Effector memory CD8-positive, alpha-beta T cell (primary cell): ENCODE measurements around the gene CACNA1A.
"Not testable (repeated sequence)": the region's sequence is repeated elsewhere in the genome, so short reads cannot be mapped to it uniquely, and the experiment has no call there.

Experiments used
- ATAC-seq: fragments of 150-1000 bp; cut with Tn5 transposase; replicated peaks from 2 replicates; pipeline ENCODE4 v1.10.0; 2021; ENCODE audit warnings: mild to moderate bottlenecking, moderate library complexity
- DNase-seq, 3 experiments: peaks; one replicate each; pipeline ENCODE4 v3.0.0; 2021
- H3K27ac Mint-ChIP-seq, 2 donors: one replicate each; pipeline ENCODE4 v1.8.0; 2022; ENCODE audit warnings: mild to moderate bottlenecking in 2 of 2, mixed read lengths in 2 of 2, moderate library complexity in 2 of 2
- H3K27me3 Mint-ChIP-seq, 2 donors: one replicate each; pipeline ENCODE4 v1.8.0; 2022; ENCODE audit warnings: mixed read lengths in 2 of 2
- H3K36me3 Mint-ChIP-seq: one replicate; pipeline ENCODE4 v1.8.0; 2022; ENCODE audit warnings: mild to moderate bottlenecking, moderate library complexity, mixed read lengths; ENCODE audit not compliant: insufficient read depth
- H3K4me1 Mint-ChIP-seq, 2 donors: one replicate each; pipeline ENCODE4 v1.8.0; 2022; ENCODE audit warnings: low read depth in 2 of 2, mixed read lengths in 2 of 2
- H3K4me3 Mint-ChIP-seq, 2 donors: one replicate each; pipeline ENCODE4 v1.8.0; 2022; ENCODE audit warnings: mild to moderate bottlenecking in 2 of 2, mixed read lengths in 2 of 2, moderate library complexity in 2 of 2
- H3K9me3 Mint-ChIP-seq, 2 donors: one replicate each; pipeline ENCODE4 v1.8.0; 2022; ENCODE audit warnings: mixed read lengths in 2 of 2

The CACNA1A gene

GRCh38 chr19:13206587-13206986, 299.7 kb downstream of the CACNA1A start:
- H3K4me1 Mint-ChIP-seq = peaks cover 8 to 11% of the 10 kb centered on the region in 2 donors
- H3K27me3 Mint-ChIP-seq = no peaks in the 10 kb centered on the region
- no peak overlapping the region for H3K27ac Mint-ChIP-seq
- H3K36me3 Mint-ChIP-seq = no peaks in the 10 kb centered on the region
- ATAC-seq (no peak), DNase-seq (no peak)
- peak overlapping the region in 1 of 2 donors; percentile 45 for H3K4me3 Mint-ChIP-seq
- no peaks in the 10 kb centered on the region for H3K9me3 Mint-ChIP-seq

GRCh38 chr19:13202112-13202511, 304.2 kb downstream of the CACNA1A start:
- ATAC-seq, H3K27me3 Mint-ChIP-seq, H3K36me3 Mint-ChIP-seq, H3K9me3 Mint-ChIP-seq, H3K4me1 Mint-ChIP-seq, H3K4me3 Mint-ChIP-seq, H3K27ac Mint-ChIP-seq, DNase-seq: not testable (repeated sequence)

DNA sequence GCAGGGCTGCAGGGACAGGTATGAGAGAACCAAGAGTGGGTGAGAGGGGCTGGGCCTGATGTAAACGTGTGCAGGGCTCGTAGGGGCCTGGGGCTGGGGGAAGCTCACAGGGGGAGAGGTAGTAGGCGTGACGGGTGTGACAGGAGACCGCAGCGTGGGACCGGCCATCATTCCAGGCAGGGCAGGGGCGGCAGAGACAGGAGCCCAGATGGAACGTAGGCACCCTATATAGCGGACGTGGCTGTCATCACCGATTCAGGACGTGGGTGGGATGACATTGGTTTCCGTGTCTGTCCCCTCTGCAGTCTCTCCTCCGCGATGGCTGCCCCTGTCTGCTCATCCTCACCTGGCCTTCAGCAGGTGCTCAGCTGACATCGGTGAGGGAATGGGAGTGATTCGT, 307.6 kb downstream of the CACNA1A start:
- ATAC-seq = no peak
- Mint-ChIP-seq H3K9me3 (no peaks in the 10 kb centered on the region), H3K27me3 (no peaks in the 10 kb centered on the region), H3K27ac (peak overlapping the region in 1 of 2 donors; percentile 68), H3K4me3 (no peak overlapping the region), H3K4me1 (peaks cover 6 to 8% of the 10 kb centered on the region in 2 donors), H3K36me3 (no peaks in the 10 kb centered on the region)
- no peak for DNase-seq

GRCh38 chr19:13195678-13196077, 310.6 kb downstream of the CACNA1A start:
- peak; percentile 45 to 54 (median 53) for DNase-seq

GRCh38 chr19:13190781-13191540, 315.3 kb downstream of the CACNA1A start:
- H3K4me3 Mint-ChIP-seq = no peak overlapping the region
- ATAC-seq = no peak

More at GRCh38 chr19:13195678-13196077, 310.6 kb downstream of the CACNA1A start:
- H3K9me3 Mint-ChIP-seq = no peaks in the 10 kb centered on the region
- peak overlapping the region; percentile 8 to 48 for H3K4me3 Mint-ChIP-seq
- H3K27ac Mint-ChIP-seq = no peak overlapping the region
- ATAC-seq = peak; percentile 69
- H3K27me3 Mint-ChIP-seq = no peaks in the 10 kb centered on the region
- no peaks in the 10 kb centered on the region for H3K36me3 Mint-ChIP-seq
- H3K4me1 Mint-ChIP-seq = peaks cover 6 to 16% of the 10 kb centered on the region in 2 donors

DNA sequence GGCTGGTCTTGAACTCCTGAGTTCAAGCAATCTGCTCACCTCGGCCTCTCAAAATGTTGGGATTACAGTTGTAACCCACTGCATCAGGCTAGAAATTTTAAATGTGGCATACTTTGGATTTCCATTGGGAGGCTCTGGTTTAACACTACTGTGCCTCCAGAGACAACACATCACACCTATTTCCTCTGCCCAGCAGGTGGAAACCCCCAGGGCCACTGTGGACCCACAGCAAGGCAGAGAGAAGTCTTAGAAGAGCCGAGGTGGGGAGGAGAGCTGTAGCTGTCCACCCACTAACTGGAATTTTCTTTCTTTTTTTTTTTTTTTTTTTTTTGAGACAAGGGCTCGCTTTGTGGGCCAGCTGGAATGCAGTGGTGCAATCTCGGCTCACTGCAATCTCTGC, 316.7 kb downstream of the CACNA1A start:
- ATAC-seq (no peak), DNase-seq (no peak)
- Mint-ChIP-seq H3K4me3 (no peak overlapping the region), H3K9me3 (no peaks in the 10 kb centered on the region), H3K4me1 (peaks cover 9 to 17% of the 10 kb centered on the region in 2 donors), H3K36me3 (no peaks in the 10 kb centered on the region), H3K27me3 (no peaks in the 10 kb centered on the region), H3K27ac (no peak overlapping the region)

More at GRCh38 chr19:13190781-13191540, 315.3 kb downstream of the CACNA1A start:
- H3K27ac Mint-ChIP-seq = no peak overlapping the region
- no peaks in the 10 kb centered on the region for H3K9me3 Mint-ChIP-seq
- no peaks in the 10 kb centered on the region for H3K36me3 Mint-ChIP-seq
- no peaks in the 10 kb centered on the region for H3K27me3 Mint-ChIP-seq
- no peak for DNase-seq
- peaks cover 11 to 20% of the 10 kb centered on the region in 2 donors for H3K4me1 Mint-ChIP-seq

DNA sequence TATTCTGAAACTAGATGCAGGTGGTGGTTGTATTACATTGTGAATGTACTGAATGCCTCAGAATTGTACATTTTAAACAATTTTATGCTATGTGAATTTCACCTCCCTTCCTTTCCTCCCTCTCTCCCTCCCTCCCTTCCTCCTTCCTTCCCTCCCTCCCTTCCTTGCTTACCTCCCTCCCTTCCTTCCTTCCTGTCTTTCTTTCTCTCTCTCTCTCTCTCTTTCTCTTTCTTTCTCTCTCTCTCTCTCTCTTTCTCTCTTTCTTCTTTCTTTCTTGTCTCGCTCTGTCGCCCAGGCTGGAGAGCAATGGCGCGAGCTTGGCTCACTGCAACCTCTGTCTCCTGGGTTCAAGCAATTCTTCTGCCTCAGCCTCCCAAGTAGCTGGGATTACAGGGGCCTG, 318.9 kb downstream of the CACNA1A start:
- Mint-ChIP-seq H3K27ac (peak overlapping the region; percentile 8 to 74), H3K4me1 (peaks cover 9 to 15% of the 10 kb centered on the region in 2 donors), H3K36me3 (no peaks in the 10 kb centered on the region), H3K9me3 (no peaks in the 10 kb centered on the region), H3K27me3 (no peaks in the 10 kb centered on the region), H3K4me3 (peak overlapping the region in 1 of 2 donors; percentile 33)
- no peak for DNase-seq
- ATAC-seq = no peak

DNA sequence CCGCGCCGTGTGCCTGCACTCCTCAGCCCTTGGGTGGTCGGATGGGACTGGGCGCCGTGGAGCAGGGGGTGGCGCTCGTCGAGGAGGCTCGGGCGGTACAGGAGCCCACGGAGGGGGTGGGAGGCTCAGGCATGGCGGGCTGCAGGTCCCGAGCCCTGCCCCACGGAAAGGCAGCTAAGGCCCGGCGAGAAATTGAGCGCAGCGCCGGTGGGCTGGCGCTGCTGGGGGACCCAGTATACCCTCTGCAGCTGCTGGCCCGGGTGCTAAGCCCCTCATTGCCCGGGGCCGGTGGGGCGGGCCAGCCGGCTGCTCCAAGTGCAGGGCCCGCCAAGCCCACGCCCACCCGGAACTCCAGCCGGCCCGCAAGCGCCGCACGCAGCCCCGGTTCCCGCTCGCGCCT, 319.6 kb downstream of the CACNA1A start:
- not testable (repeated sequence) for H3K36me3 Mint-ChIP-seq
- H3K4me1 Mint-ChIP-seq = peaks cover 15 to 20% of the 10 kb centered on the region in 2 donors

DNA sequence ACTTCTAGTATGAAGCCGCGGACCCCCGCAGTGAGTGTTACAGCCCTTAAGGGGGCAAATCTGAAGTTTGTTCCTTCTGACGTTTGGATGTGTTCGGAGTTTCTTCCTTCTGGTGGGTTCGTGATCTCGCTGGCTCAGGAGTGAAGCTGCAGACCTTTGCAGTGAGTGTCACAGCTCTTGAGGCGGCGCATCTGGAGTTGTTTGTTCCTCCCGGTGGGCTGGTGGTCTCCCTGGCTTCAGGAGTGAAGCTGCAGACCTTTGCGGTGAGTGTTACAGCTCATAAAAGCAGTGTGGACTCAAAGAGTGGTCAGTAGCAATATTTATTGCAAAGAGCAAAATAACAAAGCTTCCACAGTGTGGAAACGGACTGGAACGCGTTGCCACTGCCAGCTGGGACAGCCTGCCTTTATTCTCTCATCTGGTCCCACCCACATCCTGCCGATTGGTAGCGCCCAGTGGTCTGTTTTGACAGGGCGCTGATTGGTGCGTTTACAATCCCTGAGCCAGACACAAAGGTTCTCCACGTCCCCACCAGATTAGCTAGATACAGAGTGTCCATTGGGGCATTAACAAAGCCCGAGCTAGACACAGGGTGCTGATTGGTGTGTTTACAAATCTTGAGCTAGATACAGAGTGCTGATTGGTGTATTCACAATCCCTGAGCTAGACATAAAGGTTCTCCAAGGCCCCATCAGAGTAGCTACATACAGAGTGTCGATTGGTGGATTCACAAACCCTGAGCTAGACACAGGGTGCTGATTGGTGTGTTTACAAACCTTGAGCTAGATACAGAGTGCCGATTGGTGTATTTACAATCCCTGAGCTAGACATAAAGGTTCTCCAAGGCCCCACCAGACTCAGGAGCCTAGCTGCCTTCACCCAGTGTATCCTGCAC, 320.3 kb downstream of the CACNA1A start:
- H3K4me3 Mint-ChIP-seq, H3K36me3 Mint-ChIP-seq, DNase-seq, ATAC-seq, H3K9me3 Mint-ChIP-seq, H3K27me3 Mint-ChIP-seq: not testable (repeated sequence)
- Mint-ChIP-seq H3K4me1 (peaks cover 16 to 17% of the 10 kb centered on the region in 2 donors), H3K27ac (peak overlapping the region in 1 of 2 donors; percentile 69)

More for the DNA sequence above, 319.6 kb downstream of the CACNA1A start:
- not testable (repeated sequence) for H3K27me3 Mint-ChIP-seq, H3K9me3 Mint-ChIP-seq, DNase-seq, H3K27ac Mint-ChIP-seq, H3K4me3 Mint-ChIP-seq, ATAC-seq

- H3K4me1 Mint-ChIP-seq = peaks cover 20 to 25% of the 10 kb centered on the region in 2 donors
- not testable (repeated sequence) for H3K36me3 Mint-ChIP-seq, H3K27ac Mint-ChIP-seq, DNase-seq, ATAC-seq, H3K4me3 Mint-ChIP-seq, H3K9me3 Mint-ChIP-seq, H3K27me3 Mint-ChIP-seq
These were observed 321.4 kb downstream of the CACNA1A start for GRCh38 chr19:13184926-13185325.

DNA sequence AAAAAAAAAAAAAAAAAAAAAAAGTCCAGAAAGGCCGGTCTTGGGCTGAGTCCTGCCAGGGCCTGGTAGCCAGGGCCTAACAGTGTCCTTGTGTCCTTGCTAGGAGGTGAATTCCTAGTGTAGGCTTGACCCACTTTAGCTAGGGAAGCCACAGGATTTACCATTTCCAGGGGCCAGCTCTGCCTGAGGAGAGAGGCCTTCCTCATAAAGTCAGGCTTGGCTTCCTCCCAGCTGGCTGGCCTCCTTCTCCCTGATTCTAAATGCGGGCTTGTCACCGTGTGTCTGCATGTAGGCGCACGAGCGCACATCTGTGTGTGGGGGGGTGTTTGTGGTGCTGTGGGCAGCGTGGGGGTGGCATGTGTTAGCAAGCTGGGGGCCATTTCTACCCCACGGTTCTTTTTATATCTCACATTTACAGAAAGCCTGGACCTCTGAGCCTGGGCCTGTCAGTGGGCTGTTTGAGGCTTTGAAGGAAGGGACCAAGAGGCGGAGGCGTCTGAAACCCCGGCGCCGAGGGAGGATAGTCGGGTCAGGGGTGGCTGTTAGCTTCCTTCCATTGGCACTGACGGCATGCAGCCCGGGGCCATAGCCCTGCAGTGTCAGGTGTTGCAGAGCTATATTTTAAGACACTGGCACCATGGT, 324.4 kb downstream of the CACNA1A start:
- Mint-ChIP-seq H3K27ac (peak overlapping the region; percentile 89 to 92), H3K27me3 (no peaks in the 10 kb centered on the region), H3K4me3 (peak overlapping the region; percentile 74 to 78), H3K4me1 (peaks cover 18 to 20% of the 10 kb centered on the region in 2 donors), H3K36me3 (peaks cover 5% of the 10 kb centered on the region), H3K9me3 (no peaks in the 10 kb centered on the region)
- ATAC-seq (peak; percentile 94), DNase-seq (peak; percentile 50 to 56 (median 53))

GRCh38 chr19:13178291-13178690, 328.0 kb downstream of the CACNA1A start:
- H3K4me3 Mint-ChIP-seq, DNase-seq, H3K9me3 Mint-ChIP-seq, H3K27me3 Mint-ChIP-seq, H3K36me3 Mint-ChIP-seq, ATAC-seq: not testable (repeated sequence)
- Mint-ChIP-seq H3K4me1 (peaks cover 12 to 18% of the 10 kb centered on the region in 2 donors), H3K27ac (peak overlapping the region in 1 of 2 donors; percentile 65)

GRCh38 chr19:13177584-13177983, 328.7 kb downstream of the CACNA1A start:
- H3K4me1 Mint-ChIP-seq = peaks cover 19 to 25% of the 10 kb centered on the region in 2 donors
- not testable (repeated sequence) for H3K36me3 Mint-ChIP-seq, H3K27ac Mint-ChIP-seq, H3K9me3 Mint-ChIP-seq, H3K4me3 Mint-ChIP-seq, ATAC-seq, DNase-seq, H3K27me3 Mint-ChIP-seq
